GM21447 (cell line): ENCODE measurements around the gene MACC1.

Experiments used
- ATAC-seq: cut with Tn5 transposase; IDR thresholded peaks from one replicate; pipeline ENCODE4 v1.9.1; 2021; ENCODE audit not compliant: unreplicated experiment

The MACC1 gene

GRCh38 chr7:20232848-20233247 is 15.7 kb upstream of the MACC1 start:
- ATAC-seq: no peak

- no peak for ATAC-seq
These were observed 12.7 kb upstream of the MACC1 start for GRCh38 chr7:20229646-20230500.

- no peak for ATAC-seq
These were observed 11.9 kb upstream of the MACC1 start for GRCh38 chr7:20229081-20229480.

- ATAC-seq: no peak
These were observed 11.5 kb upstream of the MACC1 start for GRCh38 chr7:20228654-20229053.

- no peak for ATAC-seq
These were observed 10.2 kb upstream of the MACC1 start for GRCh38 chr7:20227291-20227795.

- ATAC-seq: no peak
These were observed 9.7 kb upstream of the MACC1 start for GRCh38 chr7:20226860-20227259.

- no peak for ATAC-seq
These were observed 8.2 kb upstream of the MACC1 start for GRCh38 chr7:20225384-20225783.

GRCh38 chr7:20224025-20224424 is 6.8 kb upstream of the MACC1 start:
- no peak for ATAC-seq

GRCh38 chr7:20223356-20223755 is 6.2 kb upstream of the MACC1 start:
- ATAC-seq: no peak

GRCh38 chr7:20222219-20222828 is 5.1 kb upstream of the MACC1 start:
- ATAC-seq: no peak

GRCh38 chr7:20220921-20221547 is 3.9 kb upstream of the MACC1 start:
- ATAC-seq: no peak

GRCh38 chr7:20220293-20220761 is 3.1 kb upstream of the MACC1 start:
- peak; percentile 22 for ATAC-seq

- ATAC-seq: peak; percentile 73
These were observed 2.5 kb upstream of the MACC1 start for GRCh38 chr7:20219446-20220292.

- ATAC-seq: no peak
These were observed 1.9 kb upstream of the MACC1 start for GRCh38 chr7:20219062-20219445.

- ATAC-seq: no peak
These were observed 1.1 kb upstream of the MACC1 start for GRCh38 chr7:20218279-20218678.

GRCh38 chr7:20216406-20217036 is 663 bp downstream of the MACC1 start:
- no peak for ATAC-seq

- ATAC-seq: no peak
These were observed 2.1 kb downstream of the MACC1 start for GRCh38 chr7:20214921-20215669.

- no peak for ATAC-seq
These were observed 3.1 kb downstream of the MACC1 start for GRCh38 chr7:20214132-20214531.

- ATAC-seq: no peak
These were observed 3.8 kb downstream of the MACC1 start for GRCh38 chr7:20213378-20213777.

GRCh38 chr7:20211376-20211775 is 5.8 kb downstream of the MACC1 start:
- ATAC-seq: no peak
